CD4-positive, alpha-beta T cell (primary cell): ENCODE results near the gene IL24. TPM values are rescaled to one million over a fixed set of nuclear protein-coding genes. Genes with fewer than 3 reads are reported as not detected.
A peak's percentile ranks its signal among the peaks of the same experiment; 100 is the strongest.

ENCODE experiments used
- ATAC-seq: fragments of 200-7000 bp; cut with Tn5 transposase; one replicate; pipeline ENCODE4 v1.10.0; 2022; ENCODE audit warnings: mild to moderate bottlenecking; ENCODE audit not compliant: poor library complexity
- CTCF ChIA-PET: fragments of 350-600 bp; sonication (Branson Sonifier 250); formaldehyde crosslinking; loops from one replicate; lab custom pipeline; 2021; ENCODE audit warnings: antibody characterized with exemption, inconsistent platforms; lab: Charles Lee
- POLR2A ChIA-PET: fragments of 350-600 bp; sonication (Branson Sonifier 250); formaldehyde crosslinking; loops from one replicate; lab custom pipeline; 2021; ENCODE audit warnings: antibody characterized with exemption, inconsistent platforms; lab: Charles Lee
- DNase-seq, 14 experiments: peaks; one replicate each; pipeline ENCODE4 v3.0.0-alpha.2; 2013 to 2020; ENCODE audit warnings: mixed read lengths in 2 of 14
- H3K27ac ChIP-seq, 2 donors: one replicate each; pipeline versions ENCODE4 v1.5.1 to v1.7.0; 2013; ENCODE audit warnings: low read length in 2 of 2, low read depth in 1 of 2, mild to moderate bottlenecking in 1 of 2
- H3K27me3 ChIP-seq, 2 experiments: 1 replicate in 1 of 2; 2 replicates in 1 of 2; pipeline versions ENCODE4 v1.6.1 to v1.7.0; 2013; ENCODE audit warnings: low read length in 2 of 2, control low read depth in 1 of 2, mild to moderate bottlenecking in 1 of 2, moderate library complexity in 1 of 2; ENCODE audit not compliant: insufficient read depth in 2 of 2, control insufficient read depth in 1 of 2
- H3K36me3 ChIP-seq: one replicate; pipeline ENCODE4 v1.6.1; 2013; ENCODE audit warnings: low read length, control low read depth; ENCODE audit not compliant: insufficient read depth
- H3K4me1 ChIP-seq: one replicate; pipeline ENCODE4 v1.6.1; 2013; ENCODE audit warnings: low read length, control low read depth; ENCODE audit not compliant: insufficient read depth
- H3K4me3 ChIP-seq: one replicate; pipeline ENCODE4 v1.5.1; 2013; ENCODE audit warnings: mild to moderate bottlenecking, low read length, moderate library complexity
- H3K9me3 ChIP-seq, 2 experiments: 1 replicate in 1 of 2; 2 replicates in 1 of 2; pipeline versions ENCODE4 v1.6.1 to v1.7.0; 2013; ENCODE audit warnings: low read length in 2 of 2, mild to moderate bottlenecking in 2 of 2, control low read depth in 1 of 2, moderate library complexity in 1 of 2; ENCODE audit not compliant: control insufficient read depth in 1 of 2, insufficient read depth in 1 of 2
- H3K27ac Mint-ChIP-seq: one replicate; pipeline ENCODE4 v1.8.0; 2020; ENCODE audit warnings: mixed read lengths
- H3K27me3 Mint-ChIP-seq: one replicate; pipeline ENCODE4 v1.8.0; 2021; ENCODE audit warnings: mixed read lengths
- H3K36me3 Mint-ChIP-seq: one replicate; pipeline ENCODE4 v1.8.0; 2021; ENCODE audit warnings: low read depth, mixed read lengths
- H3K4me1 Mint-ChIP-seq: one replicate; pipeline ENCODE4 v1.8.0; 2021; ENCODE audit warnings: low read depth, mixed read lengths
- H3K4me3 Mint-ChIP-seq: one replicate; pipeline ENCODE4 v1.8.0; 2020; ENCODE audit warnings: mild to moderate bottlenecking, mixed read lengths
- H3K9me3 Mint-ChIP-seq: one replicate; pipeline ENCODE4 v1.8.0; 2020; ENCODE audit warnings: mixed read lengths
- CTCF ChIP-seq: fragments of 200-600 bp; IDR thresholded peaks from one replicate; pipeline ENCODE4 v1.8.0; 2022; ENCODE audit warnings: antibody characterized with exemption, mild to moderate bottlenecking
- intact Hi-C, 2 experiments: fragments of 100-400 bp; cut with DNase I in 1 of 2; cut with micrococcal nuclease in 1 of 2; formaldehyde crosslinking; loops; one replicate each; pipeline versions ENCODE4 v1.15.1 to v1.9.0; 2023 to 2025; cut with DNase I, micrococcal nuclease
- total RNA-seq, 174 experiments: library from RNA in 2 of 174; stranded (reverse) in 2 of 174; gene quantifications; one replicate each; pipeline ENCODE4 v1.2.3 and lab custom pipeline; 2021 to 2026

IL24 gene
- total RNA-seq, 2 experiments from 2014 or later: not detected

GRCh38 chr1:206902702-206903101 lies 5.5 kb downstream of the IL24 start:
- Mint-ChIP-seq H3K9me3 (no peaks in the 10 kb centered on the region), H3K27me3 (no peaks in the 10 kb centered on the region), H3K4me3 (no peak overlapping the region), H3K36me3 (peaks cover 76% of the 10 kb centered on the region), H3K27ac (peak overlapping the region; percentile 90), H3K4me1 (peaks cover 91% of the 10 kb centered on the region)
- no peaks in the 10 kb centered on the region for H3K9me3 ChIP-seq
- POLR2A ChIA-PET: interaction anchor here (1.0 to 13.4 kb wide), 8 partner anchors 8 to 187 kb away, joined by 3 to 384 read pairs (median 4); partner anchors contain the start of gene FCMR
- TF ChIP-seq CTCF: no peak
- peaks cover 46% of the 10 kb centered on the region for H3K36me3 ChIP-seq
- H3K27ac ChIP-seq: peak overlapping the region in 1 of 2 donors; percentile 7
- intact Hi-C loops: no loop called here
- H3K4me1 ChIP-seq: peaks cover 59% of the 10 kb centered on the region
- no peaks in the 10 kb centered on the region for H3K27me3 ChIP-seq
- DNase-seq (no peak), ATAC-seq (no peak)
- CTCF ChIA-PET: no interaction called here
- no peak overlapping the region for H3K4me3 ChIP-seq

GRCh38 chr1:206903687-206904086 lies 6.4 kb downstream of the IL24 start:
- Histone ChIP-seq H3K27ac (no peak overlapping the region), H3K27me3 (no peaks in the 10 kb centered on the region), H3K9me3 (no peaks in the 10 kb centered on the region), H3K4me3 (no peak overlapping the region), H3K36me3 (peaks cover 56% of the 10 kb centered on the region), H3K4me1 (peaks cover 67% of the 10 kb centered on the region)
- TF ChIP-seq CTCF: no peak
- Mint-ChIP-seq H3K36me3 (peaks cover 86% of the 10 kb centered on the region), H3K4me1 (peaks cover 95% of the 10 kb centered on the region), H3K27ac (peak overlapping the region; percentile 90), H3K4me3 (no peak overlapping the region), H3K27me3 (no peaks in the 10 kb centered on the region), H3K9me3 (no peaks in the 10 kb centered on the region)
- intact Hi-C loops: no loop called here
- DNase-seq: no peak
- ChIA-PET POLR2A (interaction anchor here (0.6 to 13.4 kb wide), 5 partner anchors 14 to 167 kb away, joined by 3 to 384 read pairs (median 4); partner anchors contain the start of gene FCMR), CTCF (no interaction called here)
- no peak for ATAC-seq

GRCh38 chr1:206904423-206905142 lies 7.3 kb downstream of the IL24 start:
- ChIA-PET POLR2A (interaction anchor here (0.8 to 13.4 kb wide), 10 partner anchors 8 to 193 kb away, joined by 3 to 384 read pairs (median 5); partner anchors contain the start of genes FCMR and IL24), CTCF (interaction anchor here (1.1 to 2.3 kb wide), 3 partner anchors 29 to 95 kb away, joined by 3 to 10 read pairs (median 7); no protein-coding TSS in a partner anchor)
- H3K4me3 ChIP-seq: no peak overlapping the region
- intact Hi-C loops: no loop called here
- Mint-ChIP-seq H3K36me3 (peaks cover 91% of the 10 kb centered on the region), H3K4me3 (peak overlapping the region; percentile 70), H3K4me1 (peaks cover 94% of the 10 kb centered on the region), H3K27ac (peak overlapping the region; percentile 90), H3K9me3 (no peaks in the 10 kb centered on the region), H3K27me3 (no peaks in the 10 kb centered on the region)
- no peak for TF ChIP-seq CTCF
- H3K27ac ChIP-seq: peak overlapping the region; percentile 20 to 42
- no peak for DNase-seq
- H3K4me1 ChIP-seq: peaks cover 68% of the 10 kb centered on the region
- no peaks in the 10 kb centered on the region for H3K27me3 ChIP-seq
- no peak for ATAC-seq
- H3K36me3 ChIP-seq: peaks cover 60% of the 10 kb centered on the region
- no peaks in the 10 kb centered on the region for H3K9me3 ChIP-seq
